Activated effector memory CD4-positive, alpha-beta T cell treated with anti-CD3 and anti-CD28 coated beads, Interleukin-2, amount 50 U/mL, for 16 hours (primary cell): ENCODE results near the gene HAUS2.
"Not testable (repeated sequence)": the region's sequence is repeated elsewhere in the genome, so short reads cannot be mapped to it uniquely, and the experiment has no call there.

Source experiments
- DNase-seq: peaks from one replicate; pipeline ENCODE4 v3.0.0-alpha.2; 2020

The HAUS2 gene

GRCh38 chr15:42548249-42549031 is at the start of gene HAUS2, which contains the start of gene LRRC57:
Gene HAUS2 (plus strand): TSS chr15:42548838. CDS start chr15:42548873, 35 bp downstream.
Gene LRRC57 (minus strand): TSS chr15:42548793. CDS start chr15:42548434, 359 bp downstream.
- peak; percentile 96 for DNase-seq

GRCh38 chr15:42499858-42500609 is 48.6 kb upstream of the HAUS2 start:
- no peak for DNase-seq

- DNase-seq, result no peak
These were observed 46.2 kb upstream of the HAUS2 start for GRCh38 chr15:42502477-42502876.

GRCh38 chr15:42503825-42504224 is 44.8 kb upstream of the HAUS2 start:
- DNase-seq, result no peak

GRCh38 chr15:42504631-42505030 is 44.0 kb upstream of the HAUS2 start:
- no peak for DNase-seq

- DNase-seq, result no peak
These were observed 41.1 kb upstream of the HAUS2 start for GRCh38 chr15:42507514-42507913.

- DNase-seq, result no peak
These were observed 40.4 kb upstream of the HAUS2 start for GRCh38 chr15:42508263-42508690.

GRCh38 chr15:42510258-42511006 is 38.2 kb upstream of the HAUS2 start:
- no peak for DNase-seq

GRCh38 chr15:42511007-42511391 is 37.6 kb upstream of the HAUS2 start:
- no peak for DNase-seq

- no peak for DNase-seq
These were observed 25.3 kb upstream of the HAUS2 start for GRCh38 chr15:42523331-42523730.

- no peak for DNase-seq
These were observed 19.7 kb upstream of the HAUS2 start for GRCh38 chr15:42528970-42529369.

- no peak for DNase-seq
These were observed 15.4 kb upstream of the HAUS2 start for GRCh38 chr15:42533246-42533645.

- no peak for DNase-seq
These were observed 3.6 kb upstream of the HAUS2 start for GRCh38 chr15:42544853-42545629.

GRCh38 chr15:42547918-42548248 is 755 bp upstream of the HAUS2 start:
- no peak for DNase-seq

GRCh38 chr15:42549032-42549491 is 424 bp downstream of the HAUS2 start:
- DNase-seq, result no peak

- no peak for DNase-seq
These were observed 1.2 kb downstream of the HAUS2 start for GRCh38 chr15:42549741-42550392.

- DNase-seq, result no peak
These were observed 4.9 kb downstream of the HAUS2 start for GRCh38 chr15:42553554-42553953.

- not testable (repeated sequence) for DNase-seq
These were observed 8.0 kb downstream of the HAUS2 start for GRCh38 chr15:42556550-42557207.

GRCh38 chr15:42558739-42559138 is 10.1 kb downstream of the HAUS2 start:
- DNase-seq, result no peak

GRCh38 chr15:42575188-42576039 is 26.8 kb downstream of the HAUS2 start, which contains the start of gene STARD9:
Gene STARD9 (plus strand): TSS chr15:42575606. CDS start chr15:42575716, 110 bp downstream.
- peak; percentile 98 for DNase-seq
